ENCODE measurements around the gene SLC48A1. TPM values are rescaled to one million over a fixed set of nuclear protein-coding genes. Genes with fewer than 3 reads are reported as not detected.
A peak's percentile ranks its signal among the peaks of the same experiment; 100 is the strongest.

The SLC48A1 gene
- total RNA-seq, 2 donors from 2014 or later = 39.0 to 52.5 TPM

- Histone ChIP-seq H3K4me1 (replicated peaks) (peaks cover 12% of the 10 kb centered on the region), H3K9me3 (no peaks in the 10 kb centered on the region), H3K27ac (no peak overlapping the region), H3K27me3 (replicated peaks; ENCODE audit: insufficient read depth) (no peaks in the 10 kb centered on the region), H3K4me3 (no peak overlapping the region), H3K36me3 (peaks cover 4 to 27% of the 10 kb centered on the region in 2 donors)
- intact Hi-C loops (cut with DNase I) = loop anchor here (5.0 kb wide), 1 partner anchor 39 kb away; no protein-coding TSS in a partner anchor
- 88% methylated on average over 16 of the region's 17 CpGs for WGBS
- no peak for DNase-seq (ENCODE audit: low spot score)
- TF ChIP-seq POLR2AphosphoS5 (IDR thresholded peaks at IDR 0.05) = no peak
Observed at GRCh38 chr12:47798382-47798948, 25.4 kb downstream of the SLC48A1 start.

GRCh38 chr12:47799357-47799955 is 26.4 kb downstream of the SLC48A1 start:
- Histone ChIP-seq H3K27me3 (replicated peaks; ENCODE audit: insufficient read depth) (no peaks in the 10 kb centered on the region), H3K36me3 (peaks cover 4 to 27% of the 10 kb centered on the region in 2 donors), H3K9me3 (no peaks in the 10 kb centered on the region), H3K27ac (no peak overlapping the region), H3K4me1 (replicated peaks) (peaks cover 12% of the 10 kb centered on the region), H3K4me3 (no peak overlapping the region)
- DNase-seq (ENCODE audit: low spot score) = no peak
- TF ChIP-seq CTCF (IDR thresholded peaks at IDR 0.05) = no peak
- no peak for TF ChIP-seq POLR2A (IDR thresholded peaks at IDR 0.05)
- no peak for TF ChIP-seq POLR2AphosphoS5 (IDR thresholded peaks at IDR 0.05)
- 74% methylated on average over 4 of the region's 7 CpGs for WGBS
- intact Hi-C loops (cut with DNase I) = loop anchor here (5.0 kb wide), 1 partner anchor 38 kb away; no protein-coding TSS in a partner anchor

- no peak for DNase-seq (ENCODE audit: low spot score)
- intact Hi-C loops (cut with DNase I) = no loop called here
- H3K4me3 ChIP-seq = no peak overlapping the region
- no peak overlapping the region for H3K27ac ChIP-seq
- TF ChIP-seq POLR2AphosphoS5 (IDR thresholded peaks at IDR 0.05) = no peak
- TF ChIP-seq CTCF (IDR thresholded peaks at IDR 0.05) = no peak
- TF ChIP-seq POLR2A (IDR thresholded peaks at IDR 0.05) = no peak
- WGBS = 92% methylated on average over 7 of the region's 7 CpGs
- peaks cover 18% of the 10 kb centered on the region for H3K4me1 ChIP-seq (replicated peaks)
- H3K27me3 ChIP-seq (replicated peaks; ENCODE audit: insufficient read depth) = no peaks in the 10 kb centered on the region
- peaks cover 4 to 16% of the 10 kb centered on the region in 2 donors for H3K36me3 ChIP-seq
- no peaks in the 10 kb centered on the region for H3K9me3 ChIP-seq
Observed at GRCh38 chr12:47800582-47800981, 27.5 kb downstream of the SLC48A1 start.

- 37% methylated on average over 7 of the region's 7 CpGs for WGBS
- TF ChIP-seq CTCF (IDR thresholded peaks at IDR 0.05) (peak in 2 of 4 experiments; percentile 30 to 39), POLR2AphosphoS5 (IDR thresholded peaks at IDR 0.05) (no peak)
- Histone ChIP-seq H3K27me3 (replicated peaks; ENCODE audit: insufficient read depth) (no peaks in the 10 kb centered on the region), H3K4me1 (replicated peaks) (peaks cover 18% of the 10 kb centered on the region), H3K27ac (peak overlapping the region; percentile 20 to 30), H3K4me3 (no peak overlapping the region), H3K9me3 (no peaks in the 10 kb centered on the region), H3K36me3 (peaks cover 0 to 15% of the 10 kb centered on the region in 2 donors)
- peak; percentile 27 for DNase-seq (ENCODE audit: low spot score)
- intact Hi-C loops (cut with DNase I) = no loop called here
Observed at GRCh38 chr12:47801170-47801903, 28.3 kb downstream of the SLC48A1 start.

- TF ChIP-seq POLR2AphosphoS5 (IDR thresholded peaks at IDR 0.05) (no peak), POLR2A (IDR thresholded peaks at IDR 0.05) (no peak), CTCF (IDR thresholded peaks at IDR 0.05) (no peak)
- intact Hi-C loops (cut with DNase I) = no loop called here
- H3K4me1 ChIP-seq (replicated peaks) = peaks cover 18% of the 10 kb centered on the region
Observed at GRCh38 chr12:47801904-47802246, 28.8 kb downstream of the SLC48A1 start.

More at GRCh38 chr12:47801904-47802246, 28.8 kb downstream of the SLC48A1 start:
- peaks cover 0 to 10% of the 10 kb centered on the region in 2 donors for H3K36me3 ChIP-seq
- H3K9me3 ChIP-seq = no peaks in the 10 kb centered on the region
- no peak overlapping the region for H3K4me3 ChIP-seq
- DNase-seq (ENCODE audit: low spot score) = no peak
- H3K27ac ChIP-seq = peak overlapping the region; percentile 20 to 30
- H3K27me3 ChIP-seq (replicated peaks; ENCODE audit: insufficient read depth) = no peaks in the 10 kb centered on the region
- WGBS = 47% methylated on average over 9 of the region's 9 CpGs

All from prostate gland (tissue), 2 donors.